Keratinocyte (primary cell): Measurements from ENCODE around the gene UGGT2. TPM values are rescaled to one million over a fixed set of nuclear protein-coding genes. Genes with fewer than 3 reads are reported as not detected.

ENCODE experiments used
- DNase-seq: peaks from one replicate; pipeline ENCODE4 v3.0.0-alpha.2; 2011; ENCODE audit warnings: low read depth, missing footprints, low spot score
- FAIRE-seq: peaks from 2 replicates; lab custom pipeline; 2011; peaks lifted over from hg19 to GRCh38; lab: Jason Lieb, UNC
- H2AFZ ChIP-seq: 2 replicates; pipeline ENCODE4 v1.6.0; 2012; ENCODE audit warnings: low read length, control low read depth, inconsistent platforms; ENCODE audit not compliant: control insufficient read depth
- H3K27ac ChIP-seq: 2 replicates; pipeline ENCODE4 v1.5.1; 2011; ENCODE audit warnings: low read length; ENCODE audit not compliant: control insufficient read depth, insufficient read depth
- H3K27me3 ChIP-seq: 3 replicates; pipeline ENCODE4 v1.6.0; 2011; ENCODE audit warnings: low read length; ENCODE audit not compliant: control insufficient read depth, insufficient read depth; ENCODE audit errors: extremely low read depth
- H3K36me3 ChIP-seq, 2 experiments: 2 replicates in 1 of 2; 3 replicates in 1 of 2; pipeline ENCODE4 v1.5.1; 2011; ENCODE audit warnings: low read length in 2 of 2, mild to moderate bottlenecking in 1 of 2; ENCODE audit not compliant: control insufficient read depth in 2 of 2, insufficient read depth in 2 of 2; ENCODE audit errors: extremely low read depth in 1 of 2
- H3K4me1 ChIP-seq: 3 replicates; pipeline ENCODE4 v1.5.1; 2011; ENCODE audit warnings: low read length; ENCODE audit not compliant: control insufficient read depth, insufficient read depth; ENCODE audit errors: extremely low read depth
- H3K4me2 ChIP-seq: 3 replicates; pipeline ENCODE4 v1.6.0; 2011; ENCODE audit warnings: low read depth, low read length; ENCODE audit not compliant: control insufficient read depth, insufficient read depth; ENCODE audit errors: extremely low read depth
- H3K4me3 ChIP-seq, 3 experiments: fragments of 200-600 bp in 1 of 3; sonication (generic) in 1 of 3; 2 replicates in 2 of 3; 3 replicates in 1 of 3; pipeline ENCODE4 v1.5.1; 2011 to 2016; ENCODE audit warnings: low read length in 3 of 3, mild to moderate bottlenecking in 3 of 3, control low read depth in 2 of 3, inconsistent platforms in 1 of 3, low read depth in 1 of 3, mixed read lengths in 1 of 3, mixed run types in 1 of 3, moderate library complexity in 1 of 3; ENCODE audit not compliant: control insufficient read depth in 2 of 3, insufficient read depth in 2 of 3; ENCODE audit errors: extremely low read depth in 1 of 3
- H3K79me2 ChIP-seq: 2 replicates; pipeline ENCODE4 v1.6.0; 2012; ENCODE audit warnings: low read length; ENCODE audit not compliant: control insufficient read depth, insufficient read depth
- H3K9ac ChIP-seq: 3 replicates; pipeline ENCODE4 v1.6.0; 2011; ENCODE audit warnings: low read length; ENCODE audit not compliant: control insufficient read depth, insufficient read depth; ENCODE audit errors: extremely low read depth
- H3K9me1 ChIP-seq: 3 replicates; pipeline ENCODE4 v1.6.0; 2011; ENCODE audit warnings: low read length; ENCODE audit not compliant: control insufficient read depth, insufficient read depth; ENCODE audit errors: extremely low read depth
- H3K9me3 ChIP-seq: 2 replicates; pipeline ENCODE4 v1.5.1; 2012; ENCODE audit warnings: low read depth, low read length; ENCODE audit not compliant: control insufficient read depth
- H4K20me1 ChIP-seq: 3 replicates; pipeline ENCODE4 v1.6.0; 2011; ENCODE audit warnings: low read length; ENCODE audit not compliant: control insufficient read depth, insufficient read depth; ENCODE audit errors: extremely low read depth
- EZH2 ChIP-seq: IDR thresholded peaks from one replicate; pipeline ENCODE4 v1.6.1; 2012; ENCODE audit warnings: inconsistent platforms, mild to moderate bottlenecking, low read length, moderate library complexity
- dilution Hi-C: fragments of 300-500 bp; cut with MboI; formaldehyde crosslinking; loops from one replicate; pipeline ENCODE4 v1.7.0; 2020; ENCODE audit warnings: low sequenced_read_pairs; ENCODE audit not compliant: extremely low pct_ligation_motif_present
- polyA plus RNA-seq, 5 experiments: library from polyadenylated mRNA; depleted of rRNA in 3 of 5; stranded (reverse) in 3 of 5; stranded (forward) in 1 of 5; unstranded in 1 of 5; fragments of >200 nt; gene quantifications; 1 replicate in 1 of 5; 2 replicates in 3 of 5; 3 replicates in 1 of 5; pipeline versions ENCODE4 v1.2.1 to v1.2.3, GENCODE V29; 2011 to 2012; ENCODE audit warnings: missing spikeins in 2 of 5, low read depth in 1 of 5, low replicate concordance in 1 of 5
- TF ChIP-seq, protein P1 (sequence below), 3 experiments: IDR thresholded peaks in 1 of 3; conservative IDR thresholded peaks in 1 of 3; optimal IDR thresholded peaks in 1 of 3; 2 replicates in 2 of 3; 3 replicates in 1 of 3; pipeline versions ENCODE3 to v1.5.1; 2011; ENCODE audit warnings: low read length in 3 of 3, mild to moderate bottlenecking in 3 of 3, moderate library complexity in 2 of 3, control low read depth in 1 of 3, inconsistent platforms in 1 of 3; ENCODE audit not compliant: insufficient read depth in 2 of 3; ENCODE audit errors: extremely low read depth in 1 of 3

UGGT2 gene
- polyA plus RNA-seq, 1 donor (not counting 4 experiments of a cell fraction or from before 2014, with no cell fraction given) = 12.5 TPM

DNA sequence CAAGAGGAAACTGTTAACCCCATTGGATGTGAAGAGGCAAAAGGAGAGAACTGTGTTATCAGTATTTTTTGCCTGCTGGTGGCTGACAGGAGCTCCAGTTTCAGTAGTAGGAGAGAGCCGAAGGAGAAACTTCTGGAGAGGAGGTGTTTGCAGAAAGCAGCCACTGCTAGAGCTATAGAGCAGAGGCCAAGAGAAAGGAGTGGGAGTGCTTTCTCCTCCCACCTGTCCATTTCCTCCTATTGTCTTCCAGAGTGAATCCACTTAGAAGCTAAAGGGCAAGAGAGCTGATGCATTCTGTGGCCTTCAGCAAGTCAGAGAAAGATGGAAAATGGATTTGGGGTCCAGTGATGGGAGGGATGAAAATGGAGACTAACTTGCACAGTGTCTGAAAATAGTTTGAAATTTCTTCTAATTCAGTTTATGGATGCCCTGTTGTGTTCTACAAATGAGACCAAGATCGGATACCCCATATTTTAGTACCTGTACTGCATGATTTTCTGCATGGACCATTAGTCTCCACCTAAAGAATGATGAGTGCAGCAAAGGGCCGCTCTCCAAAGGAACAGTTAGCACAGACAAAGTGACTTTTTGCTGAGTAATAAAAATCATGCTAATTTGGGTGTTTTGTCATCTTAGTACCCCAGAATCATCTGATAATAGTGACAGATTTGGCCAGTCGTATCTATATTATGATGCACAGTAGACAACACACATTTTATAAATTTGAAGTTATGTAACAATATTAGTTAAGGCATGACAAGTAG is 47.4 kb upstream of the UGGT2 start:
- Histone ChIP-seq H3K4me2 (no peak overlapping the region), H3K27ac (no peak overlapping the region), H4K20me1 (no peaks in the 10 kb centered on the region), H3K9ac (no peak overlapping the region), H3K36me3 (no peaks in the 10 kb centered on the region), H3K4me3 (no peak overlapping the region), H2AFZ (no peak overlapping the region), H3K9me1 (no peaks in the 10 kb centered on the region), H3K27me3 (no peaks in the 10 kb centered on the region), H3K9me3 (no peaks in the 10 kb centered on the region), H3K4me1 (no peaks in the 10 kb centered on the region), H3K79me2 (no peaks in the 10 kb centered on the region)
- TF ChIP-seq, protein P1, sequence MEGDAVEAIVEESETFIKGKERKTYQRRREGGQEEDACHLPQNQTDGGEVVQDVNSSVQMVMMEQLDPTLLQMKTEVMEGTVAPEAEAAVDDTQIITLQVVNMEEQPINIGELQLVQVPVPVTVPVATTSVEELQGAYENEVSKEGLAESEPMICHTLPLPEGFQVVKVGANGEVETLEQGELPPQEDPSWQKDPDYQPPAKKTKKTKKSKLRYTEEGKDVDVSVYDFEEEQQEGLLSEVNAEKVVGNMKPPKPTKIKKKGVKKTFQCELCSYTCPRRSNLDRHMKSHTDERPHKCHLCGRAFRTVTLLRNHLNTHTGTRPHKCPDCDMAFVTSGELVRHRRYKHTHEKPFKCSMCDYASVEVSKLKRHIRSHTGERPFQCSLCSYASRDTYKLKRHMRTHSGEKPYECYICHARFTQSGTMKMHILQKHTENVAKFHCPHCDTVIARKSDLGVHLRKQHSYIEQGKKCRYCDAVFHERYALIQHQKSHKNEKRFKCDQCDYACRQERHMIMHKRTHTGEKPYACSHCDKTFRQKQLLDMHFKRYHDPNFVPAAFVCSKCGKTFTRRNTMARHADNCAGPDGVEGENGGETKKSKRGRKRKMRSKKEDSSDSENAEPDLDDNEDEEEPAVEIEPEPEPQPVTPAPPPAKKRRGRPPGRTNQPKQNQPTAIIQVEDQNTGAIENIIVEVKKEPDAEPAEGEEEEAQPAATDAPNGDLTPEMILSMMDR (optimal IDR thresholded peaks at IDR 0.05 in 1 of 3, IDR thresholded peaks at IDR 0.05 in 1 of 3, conservative IDR thresholded peaks at IDR 0.05 in 1 of 3; ENCODE audit: extremely low read depth in 1 of 3, insufficient read depth in 2 of 3, low read length in 3 of 3) = no peak
- TF ChIP-seq EZH2 = no peak
- DNase-seq (no peak), FAIRE-seq (no peak)
- dilution Hi-C loops = no loop called here

DNA sequence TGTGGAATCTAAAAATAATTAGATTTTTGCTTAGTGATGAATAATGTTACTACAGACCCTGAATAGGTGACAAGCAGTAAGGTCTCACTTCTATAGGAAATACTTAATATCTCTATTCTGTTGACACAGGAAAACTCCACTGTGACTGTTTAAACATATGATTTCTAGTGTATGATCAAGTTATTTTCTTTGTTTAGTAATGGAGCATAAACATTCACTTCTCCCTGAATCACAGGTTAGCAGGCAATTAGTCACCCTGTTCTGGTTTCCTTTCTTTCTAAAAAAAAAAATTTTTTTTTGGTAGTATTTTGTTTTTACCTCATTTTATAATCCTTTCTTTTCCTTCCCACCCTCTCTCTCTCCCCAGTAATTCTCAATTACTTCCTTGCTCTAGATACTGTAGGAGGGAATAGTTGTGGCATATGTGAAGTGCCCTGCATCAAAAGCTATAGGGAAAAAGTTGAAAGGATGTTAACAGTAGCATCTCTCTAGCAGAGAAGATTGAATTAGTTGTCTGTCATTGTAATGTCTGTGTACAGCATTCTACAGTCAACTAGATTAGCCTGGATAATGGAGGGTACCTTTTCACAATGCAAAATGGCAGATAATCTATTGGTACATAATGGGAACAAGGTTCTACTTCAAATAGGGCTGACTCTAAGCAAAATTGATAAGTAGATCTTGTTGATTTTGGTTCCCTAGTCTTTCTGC is 40.2 kb upstream of the UGGT2 start:
- Histone ChIP-seq H3K4me3 (no peak overlapping the region), H3K4me2 (no peak overlapping the region), H3K4me1 (peaks cover 4% of the 10 kb centered on the region), H3K9ac (no peak overlapping the region), H3K27me3 (peaks cover 33% of the 10 kb centered on the region), H3K79me2 (no peaks in the 10 kb centered on the region), H3K9me3 (no peaks in the 10 kb centered on the region), H4K20me1 (no peaks in the 10 kb centered on the region), H3K36me3 (no peaks in the 10 kb centered on the region), H3K27ac (no peak overlapping the region), H2AFZ (no peak overlapping the region), H3K9me1 (no peaks in the 10 kb centered on the region)
- FAIRE-seq = no peak
- TF ChIP-seq, protein P1 (optimal IDR thresholded peaks at IDR 0.05 in 1 of 3, IDR thresholded peaks at IDR 0.05 in 1 of 3, conservative IDR thresholded peaks at IDR 0.05 in 1 of 3; ENCODE audit: extremely low read depth in 1 of 3, insufficient read depth in 2 of 3, low read length in 3 of 3) = no peak
- no peak for TF ChIP-seq EZH2
- DNase-seq = no peak
- dilution Hi-C loops = no loop called here
